SK-N-MC (cell line): ENCODE measurements around the gene CHEK2.

ENCODE experiments used
- DNase-seq: peaks from one replicate; pipeline ENCODE4 v3.0.0-alpha.2; 2011; ENCODE audit warnings: low read depth, low spot score
- H3K27ac ChIP-seq: fragments of 200-600 bp; sonication (generic); 2 replicates; pipeline ENCODE4 v1.5.1; 2016; ENCODE audit warnings: mixed run types
- H3K36me3 ChIP-seq: fragments of 200-600 bp; sonication (generic); 2 replicates; pipeline ENCODE4 v1.6.1; 2017; ENCODE audit warnings: antibody characterized with exemption, low read length, mixed read lengths; ENCODE audit not compliant: insufficient read depth
- H3K4me3 ChIP-seq: fragments of 200-600 bp; sonication (generic); 2 replicates; pipeline ENCODE4 v1.5.1; 2016
- H3K9ac ChIP-seq: fragments of 200-600 bp; sonication (generic); 2 replicates; pipeline ENCODE4 v1.8.0; 2017; ENCODE audit warnings: mixed run types, mixed read lengths; ENCODE audit not compliant: insufficient read length
- H3K9me3 ChIP-seq: fragments of 200-600 bp; sonication (generic); 2 replicates; pipeline ENCODE4 v1.6.1; 2017; ENCODE audit warnings: low read depth, mild to moderate bottlenecking, antibody characterized with exemption, low read length, moderate library complexity, mixed read lengths
- EZH2 ChIP-seq: fragments of 200-600 bp; sonication (generic); IDR thresholded peaks from one replicate; pipeline ENCODE4 v1.6.1; 2017; ENCODE audit warnings: antibody characterized with exemption
- FOXP2 ChIP-seq: optimal IDR thresholded peaks from 2 replicates; pipeline ENCODE3; 2011; ENCODE audit warnings: mild to moderate bottlenecking, moderate library complexity; ENCODE audit not compliant: insufficient read depth; ENCODE audit errors: extremely low read length, control extremely low read depth
- POLR2AphosphoS5 ChIP-seq: IDR thresholded peaks from 2 replicates; pipeline ENCODE4 v1.6.1; 2012; ENCODE audit warnings: mild to moderate bottlenecking, low read depth, low read length, borderline replicate concordance

The CHEK2 gene

DNA sequence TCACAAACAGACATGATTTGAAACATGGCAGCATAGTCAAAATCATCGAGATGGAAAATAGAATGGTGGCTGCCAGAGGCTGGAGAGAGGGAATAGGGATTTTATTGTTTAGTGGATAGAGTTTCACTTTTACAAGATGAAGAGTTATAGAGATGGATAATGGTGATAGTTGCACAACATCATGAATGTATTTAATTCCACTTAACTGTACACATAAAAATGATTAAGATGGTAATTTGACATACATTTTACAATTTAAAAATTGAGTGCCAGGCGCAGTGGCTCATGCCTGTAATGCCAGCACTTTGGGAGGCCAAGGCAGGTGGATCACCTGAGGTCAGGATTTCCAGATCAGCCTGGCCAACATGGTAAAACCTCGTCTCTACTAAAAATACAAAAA, 83.2 kb downstream of the CHEK2 start:
- Histone ChIP-seq H3K9me3 (no peaks in the 10 kb centered on the region), H3K27ac (peak overlapping the region; percentile 20; the same call in 1 of the 2 replicates), H3K4me3 (no peak overlapping the region), H3K36me3 (peaks cover 7% of the 10 kb centered on the region; the same call in 1 of the 2 replicates), H3K9ac (no peak overlapping the region)
- TF ChIP-seq POLR2AphosphoS5 (no peak), FOXP2 (no peak), EZH2 (no peak)
- peak; percentile 10 for DNase-seq

DNA sequence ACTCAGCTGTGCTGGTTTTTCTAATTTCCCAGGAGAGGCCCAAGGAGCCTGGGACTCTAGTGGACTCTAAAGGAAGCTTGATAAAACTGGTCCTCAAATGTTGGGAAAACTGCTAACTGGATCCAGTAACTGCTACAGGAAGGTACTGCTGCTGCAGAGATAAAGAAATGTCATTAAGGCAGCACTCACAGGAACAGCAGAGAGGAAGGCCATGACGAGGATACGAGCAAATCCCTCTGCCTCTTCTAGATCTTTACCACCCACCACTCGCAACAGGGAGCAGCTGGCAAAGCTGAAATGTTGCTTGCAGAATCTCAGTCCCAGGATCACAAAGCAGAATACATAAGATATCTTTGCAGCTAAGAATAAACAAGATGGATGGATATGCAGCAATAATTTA, 85.4 kb downstream of the CHEK2 start:
- Histone ChIP-seq H3K9ac (no peak overlapping the region), H3K36me3 (peaks cover 7% of the 10 kb centered on the region; the same call in 1 of the 2 replicates), H3K9me3 (no peaks in the 10 kb centered on the region), H3K4me3 (no peak overlapping the region), H3K27ac (no peak overlapping the region)
- no peak for DNase-seq
- TF ChIP-seq POLR2AphosphoS5 (no peak), FOXP2 (no peak), EZH2 (no peak)

DNA sequence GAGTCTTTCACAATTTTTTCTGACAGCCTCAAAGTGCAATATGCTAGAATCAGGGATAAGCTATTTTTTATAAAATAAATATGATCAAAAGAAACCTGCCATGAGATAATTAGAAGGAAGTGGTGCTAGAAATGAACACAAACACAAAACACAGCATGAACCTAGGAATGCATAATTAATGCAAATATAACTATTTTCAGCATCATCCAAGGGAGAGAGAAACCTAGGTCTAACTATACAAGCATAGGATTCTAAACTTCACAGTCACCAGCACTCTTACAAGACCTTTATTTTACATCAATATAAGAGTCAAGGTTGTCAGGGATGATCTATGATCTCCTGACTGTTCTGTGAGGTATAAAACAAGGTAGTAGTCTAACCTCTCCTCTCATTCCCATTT, 91.2 kb downstream of the CHEK2 start:
- DNase-seq = no peak
- no peaks in the 10 kb centered on the region; the same call in 1 of the 2 replicates for H3K36me3 ChIP-seq
- no peak overlapping the region for H3K9ac ChIP-seq
- no peak overlapping the region for H3K27ac ChIP-seq
- TF ChIP-seq FOXP2 = no peak
- TF ChIP-seq POLR2AphosphoS5 = no peak
- TF ChIP-seq EZH2 = no peak
- H3K9me3 ChIP-seq = 0 out of 2 replicates have a peak, but pooled peaks cover 3% of the 10 kb centered on the region
- H3K4me3 ChIP-seq = no peak overlapping the region

DNA sequence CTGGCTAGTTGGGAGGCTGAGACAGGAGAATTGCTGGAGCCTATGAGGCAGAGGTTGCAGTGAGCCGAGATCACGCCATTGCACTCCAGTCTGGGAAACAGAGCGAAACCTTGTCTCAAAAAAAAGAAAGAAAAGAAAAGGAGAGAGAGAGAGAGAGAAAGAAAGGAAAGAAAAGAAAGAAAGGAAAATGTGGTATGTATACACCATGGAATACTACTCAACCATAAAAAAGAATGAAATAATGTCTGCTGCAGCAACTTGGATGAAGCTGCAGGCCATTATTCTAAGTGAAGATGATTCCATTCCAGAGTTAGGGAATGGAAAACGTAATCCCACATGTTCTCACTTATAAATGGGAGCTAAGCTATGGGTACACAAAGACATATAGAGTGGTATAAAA, 92.8 kb downstream of the CHEK2 start:
- 0 out of 2 replicates have a peak, but pooled peaks cover 3% of the 10 kb centered on the region for H3K9me3 ChIP-seq
- no peak overlapping the region for H3K4me3 ChIP-seq
- no peak for TF ChIP-seq POLR2AphosphoS5
- no peak for TF ChIP-seq EZH2
- no peak for TF ChIP-seq FOXP2
- no peaks in the 10 kb centered on the region; the same call in 1 of the 2 replicates for H3K36me3 ChIP-seq
- no peak for DNase-seq
- H3K27ac ChIP-seq = no peak overlapping the region
- H3K9ac ChIP-seq = no peak overlapping the region

DNA sequence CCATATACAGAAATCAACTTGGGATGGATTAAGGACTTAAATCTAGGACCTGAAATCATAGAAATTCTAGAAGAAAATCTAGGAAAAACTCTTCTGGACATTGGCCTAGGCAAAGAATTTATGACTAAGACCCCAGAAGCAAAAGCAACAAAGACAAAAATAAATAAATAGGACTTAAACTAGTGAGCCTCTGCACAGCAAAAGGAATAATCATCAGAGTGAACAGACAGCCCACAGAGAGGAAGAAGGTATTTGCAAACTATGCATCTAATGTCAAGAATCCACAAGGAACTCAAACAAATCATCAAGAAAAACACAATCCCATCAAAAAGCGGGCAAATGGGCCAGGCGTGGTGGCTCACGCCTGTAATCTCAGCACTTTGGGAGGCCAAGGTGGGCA, 94.4 kb downstream of the CHEK2 start:
- Histone ChIP-seq H3K9ac (no peak overlapping the region), H3K27ac (no peak overlapping the region), H3K36me3 (no peaks in the 10 kb centered on the region), H3K4me3 (no peak overlapping the region), H3K9me3 (0 out of 2 replicates have a peak, but pooled peaks cover 3% of the 10 kb centered on the region)
- no peak for DNase-seq
- TF ChIP-seq EZH2 = no peak
- TF ChIP-seq FOXP2 = no peak
- no peak for TF ChIP-seq POLR2AphosphoS5

DNA sequence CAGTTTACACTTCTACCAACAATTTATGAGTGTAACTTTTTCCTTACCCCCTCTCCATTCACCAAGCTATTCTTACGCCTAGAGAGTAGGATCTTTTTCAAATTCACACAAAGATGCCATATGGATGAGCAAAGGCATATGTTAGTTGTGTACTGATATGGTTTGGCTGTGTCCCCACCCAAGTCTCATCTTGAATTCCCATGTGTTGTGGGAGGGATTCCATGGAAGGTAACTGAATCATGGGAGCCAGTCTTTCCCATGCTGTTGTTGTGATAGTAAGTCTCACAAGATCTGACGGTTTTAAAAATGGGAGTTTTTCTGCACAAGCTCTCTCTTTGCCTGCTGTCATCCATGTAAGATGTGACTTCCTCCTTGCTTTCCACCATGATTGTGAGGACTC, 102.3 kb downstream of the CHEK2 start:
- no peak for DNase-seq
- TF ChIP-seq FOXP2 (no peak), POLR2AphosphoS5 (no peak), EZH2 (no peak)
- Histone ChIP-seq H3K27ac (no peak overlapping the region), H3K9me3 (no peaks in the 10 kb centered on the region), H3K4me3 (no peak overlapping the region), H3K9ac (no peak overlapping the region), H3K36me3 (peaks cover 12% of the 10 kb centered on the region)
